Stomach (tissue), 4 donors: Measurements from ENCODE around the gene LFNG.
"Not testable (repeated sequence)": the region's sequence is repeated elsewhere in the genome, so short reads cannot be mapped to it uniquely, and the experiment has no call there.

Experiments used
- POLR2A ChIP-seq, 4 donors: fragments of 450-650 bp; IDR thresholded peaks; one replicate each; pipeline ENCODE4 v1.6.1; 2016; ENCODE audit warnings: antibody characterized with exemption in 4 of 4, control low read depth in 2 of 4, mild to moderate bottlenecking in 1 of 4, moderate library complexity in 1 of 4
- POLR2AphosphoS5 ChIP-seq, 3 donors: sonication (generic); formaldehyde crosslinking; IDR thresholded peaks; one replicate each; pipeline ENCODE4 v1.6.1; 2016; ENCODE audit warnings: antibody characterized with exemption in 3 of 3
- TF ChIP-seq, protein P1 (sequence below), 7 experiments: fragments of 450-650 bp in 4 of 7; fragments of 200-600 bp in 3 of 7; sonication (generic) in 3 of 7; IDR thresholded peaks; one replicate each; pipeline ENCODE4 v1.5.1; 2016 to 2019; ENCODE audit warnings: antibody characterized with exemption in 7 of 7, control low read depth in 2 of 7, mild to moderate bottlenecking in 1 of 7

- not testable (repeated sequence) for TF ChIP-seq POLR2A, POLR2AphosphoS5 (IDR thresholded peaks at IDR 0.05)
- TF ChIP-seq, protein P1, sequence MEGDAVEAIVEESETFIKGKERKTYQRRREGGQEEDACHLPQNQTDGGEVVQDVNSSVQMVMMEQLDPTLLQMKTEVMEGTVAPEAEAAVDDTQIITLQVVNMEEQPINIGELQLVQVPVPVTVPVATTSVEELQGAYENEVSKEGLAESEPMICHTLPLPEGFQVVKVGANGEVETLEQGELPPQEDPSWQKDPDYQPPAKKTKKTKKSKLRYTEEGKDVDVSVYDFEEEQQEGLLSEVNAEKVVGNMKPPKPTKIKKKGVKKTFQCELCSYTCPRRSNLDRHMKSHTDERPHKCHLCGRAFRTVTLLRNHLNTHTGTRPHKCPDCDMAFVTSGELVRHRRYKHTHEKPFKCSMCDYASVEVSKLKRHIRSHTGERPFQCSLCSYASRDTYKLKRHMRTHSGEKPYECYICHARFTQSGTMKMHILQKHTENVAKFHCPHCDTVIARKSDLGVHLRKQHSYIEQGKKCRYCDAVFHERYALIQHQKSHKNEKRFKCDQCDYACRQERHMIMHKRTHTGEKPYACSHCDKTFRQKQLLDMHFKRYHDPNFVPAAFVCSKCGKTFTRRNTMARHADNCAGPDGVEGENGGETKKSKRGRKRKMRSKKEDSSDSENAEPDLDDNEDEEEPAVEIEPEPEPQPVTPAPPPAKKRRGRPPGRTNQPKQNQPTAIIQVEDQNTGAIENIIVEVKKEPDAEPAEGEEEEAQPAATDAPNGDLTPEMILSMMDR (IDR thresholded peaks at IDR 0.05) = not testable (repeated sequence)
Measured at GRCh38 chr7:2563955-2564354, 44.4 kb downstream of the LFNG start.
